Hair follicle dermal papilla cell (primary cell): ENCODE data around the gene ZNF90. TPM values are rescaled to one million over a fixed set of nuclear protein-coding genes. Genes with fewer than 3 reads are reported as not detected.

Experiments
- small RNA-seq: library from RNA; depleted of rRNA; stranded (forward); fragments of <200 nt; gene quantifications from one replicate; pipeline ENCODE3, GENCODE V24; 2012
- total RNA-seq: library from RNA; depleted of rRNA; stranded (reverse); fragments of >200 nt; gene quantifications from 2 replicates; pipeline ENCODE4 v1.2.3, GENCODE V29; 2012

ZNF90 gene
- 1.1 and 1.3 TPM in 2 replicates for total RNA-seq

DNA sequence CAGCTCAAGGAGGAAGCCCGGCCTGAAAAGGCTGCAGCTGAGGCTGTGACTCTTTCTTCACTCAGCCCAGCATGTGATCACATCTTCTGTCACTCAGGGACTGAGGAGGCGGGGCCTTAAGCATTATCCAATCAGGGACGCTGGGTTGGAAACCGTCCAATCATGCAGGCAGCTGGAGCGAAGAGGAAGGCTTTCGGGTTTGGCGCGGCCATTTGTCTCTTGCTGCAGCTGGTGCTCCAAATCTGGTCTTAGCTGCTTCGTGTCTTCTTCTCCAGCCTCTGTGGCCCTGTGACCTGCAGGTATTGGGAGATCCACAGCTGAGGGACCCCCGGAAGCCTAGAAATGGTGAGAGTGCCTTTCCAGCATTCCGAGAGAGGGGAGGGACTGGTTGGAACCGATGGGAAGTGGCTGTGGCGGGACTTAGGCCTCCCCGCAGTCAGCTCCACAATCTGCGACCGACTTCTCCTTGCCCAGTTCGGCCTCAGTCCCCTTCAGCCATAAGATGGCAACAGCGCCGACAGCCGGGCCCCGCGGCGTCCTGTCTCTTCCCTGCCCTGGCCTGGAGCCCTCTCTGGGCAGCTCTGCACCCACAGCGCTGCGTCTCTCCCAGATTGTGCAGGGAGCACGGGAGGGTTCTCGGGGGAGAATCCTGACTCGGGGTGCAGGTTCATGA is at the start of gene ZNF90:
ZNF90 (plus strand) TSS at position 210 of the 673 bp plus-strand sequence; CDS start at position 343, 133 bp downstream.

DNA sequence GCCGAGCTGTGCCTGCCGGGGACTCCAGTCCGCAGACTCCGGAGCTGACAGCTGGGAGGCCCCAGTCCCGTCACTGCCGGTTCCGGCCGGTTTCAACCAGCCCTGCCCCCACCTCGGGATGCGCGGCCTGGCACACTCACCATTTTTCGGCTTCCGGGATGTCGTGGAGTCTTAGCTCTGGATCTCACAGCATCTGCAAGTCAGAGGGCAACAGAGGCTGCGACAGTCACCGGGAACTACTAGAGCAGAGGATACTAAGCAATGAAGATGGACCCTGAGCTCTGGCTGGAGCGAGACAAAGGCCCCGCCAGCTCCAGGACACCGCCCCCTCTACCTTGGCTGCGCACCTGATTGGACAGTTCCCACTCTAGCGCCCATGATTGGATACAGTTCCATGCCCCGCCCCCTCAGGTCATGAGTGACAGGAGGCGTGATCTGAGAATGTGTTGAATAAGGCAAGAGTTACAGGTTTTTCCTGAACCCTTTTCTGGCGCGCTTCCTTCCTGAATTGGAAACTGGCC is 38.5 kb upstream of the ZNF90 start, which contains the start of gene ZNF682:
ZNF682 (minus strand) TSS at position 303 of the 521 bp plus-strand sequence; CDS start at position 143, 160 bp downstream.

DNA sequence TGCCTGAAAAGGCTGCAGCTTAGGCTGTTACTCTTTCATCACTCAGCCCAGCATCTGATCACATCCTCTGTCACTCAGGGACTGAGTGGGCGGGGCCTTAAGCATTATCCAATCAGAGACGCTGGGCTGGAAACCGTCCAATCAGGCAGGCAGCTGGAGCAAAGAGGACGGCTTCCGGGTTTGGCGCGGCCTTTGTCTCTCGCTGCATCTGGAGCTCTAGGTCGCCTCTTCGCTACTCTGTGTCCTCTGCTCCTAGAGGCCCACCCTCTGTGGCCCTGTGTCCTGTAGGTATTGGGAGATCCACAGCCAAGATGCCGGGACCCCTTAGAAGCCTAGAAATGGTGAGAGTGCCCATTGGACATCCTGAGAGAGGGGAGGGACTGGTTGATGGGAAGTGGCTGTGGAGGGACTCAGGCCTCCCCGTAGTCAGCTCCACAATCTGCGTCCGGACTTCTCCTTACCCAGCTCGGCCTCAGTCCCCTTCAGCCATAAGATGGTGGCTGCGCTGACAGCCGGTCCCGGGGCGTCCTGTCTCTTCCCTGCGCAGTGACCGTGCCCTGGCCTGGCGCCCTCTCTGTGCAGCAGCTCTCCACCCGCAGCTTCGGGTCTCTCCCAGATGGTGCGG is 89.3 kb downstream of the ZNF90 start, which contains the start of gene ZNF486:
ZNF486 (plus strand) TSS at position 195 of the 625 bp plus-strand sequence; CDS start at position 312, 117 bp downstream.

Small RNA genes lying within 50 kb of the gene (small RNA-seq; reads per million reads assigned to genes)
- gene AC006539.3: not detected

Other genes starting within 250 kb of the ZNF90 start
- 4.4 and 5.5 TPM in 2 replicates for gene ZNF253, start 212.1 kb upstream of the ZNF90 start, total RNA-seq
- gene ZNF93, start 177.1 kb upstream of the ZNF90 start, total RNA-seq: 10.2 and 17.2 TPM in 2 replicates
- 1.8 and 2.8 TPM in 2 replicates for gene ZNF682, start 38.5 kb upstream of the ZNF90 start, total RNA-seq
- 5.8 and 6.7 TPM in 2 replicates for gene ZNF486, start 89.2 kb downstream of the ZNF90 start, total RNA-seq